Endothelial cell of umbilical vein (primary cell): Measurements from ENCODE around the gene EEA1. TPM values are rescaled to one million over a fixed set of nuclear protein-coding genes. Genes with fewer than 3 reads are reported as not detected.

ENCODE experiments used
- BruUV-seq: library from RNA; stranded (reverse); fragments of 400-500 nt; replicated peaks from 2 replicates; lab custom pipeline; 2021; lab: Mats Ljungman, UMichigan
- CTCF ChIA-PET: fragments of 300-600, 350-600 bp; sonication (Branson Sonifier 250); formaldehyde crosslinking; loops from one replicate; lab custom pipeline; 2021; ENCODE audit warnings: antibody characterized with exemption, inconsistent platforms; lab: Charles Lee
- POLR2A ChIA-PET: fragments of 300-600, 350-600 bp; sonication (Branson Sonifier 250); formaldehyde crosslinking; loops from one replicate; lab custom pipeline; 2021; ENCODE audit warnings: antibody characterized with exemption, inconsistent platforms; lab: Charles Lee
- DNase-seq: peaks from one replicate; pipeline ENCODE4 v3.0.0-alpha.2; 2011; ENCODE audit warnings: low read depth, low spot score
- FAIRE-seq: peaks from 2 replicates; lab custom pipeline; 2011; peaks lifted over from hg19 to GRCh38; lab: Jason Lieb, UNC
- H2AFZ ChIP-seq: 2 replicates; pipeline ENCODE4 v1.6.0; 2012; ENCODE audit warnings: low read depth, low read length, control low read depth, inconsistent platforms
- H3K27ac ChIP-seq: 2 replicates; pipeline ENCODE4 v1.5.1; 2011; ENCODE audit warnings: low read depth, mild to moderate bottlenecking, control low read depth, low read length, moderate library complexity; ENCODE audit not compliant: insufficient read depth
- H3K27me3 ChIP-seq, 2 experiments: 2 replicates each; pipeline versions ENCODE4 v1.6.0 to v1.6.1; 2011; ENCODE audit warnings: low read length in 2 of 2, mixed read lengths in 1 of 2; ENCODE audit not compliant: control insufficient read depth in 2 of 2, insufficient read depth in 2 of 2
- H3K36me3 ChIP-seq, 2 experiments: 2 replicates in 1 of 2; 3 replicates in 1 of 2; pipeline ENCODE4 v1.5.1; 2011; ENCODE audit warnings: low read length in 2 of 2, mild to moderate bottlenecking in 1 of 2, moderate library complexity in 1 of 2; ENCODE audit not compliant: control insufficient read depth in 2 of 2, insufficient read depth in 2 of 2; ENCODE audit errors: extremely low read depth in 1 of 2
- H3K4me1 ChIP-seq: 3 replicates; pipeline ENCODE4 v1.5.1; 2011; ENCODE audit warnings: mild to moderate bottlenecking, low read length; ENCODE audit not compliant: control insufficient read depth, insufficient read depth; ENCODE audit errors: extremely low read depth
- H3K4me2 ChIP-seq: 2 replicates; pipeline ENCODE4 v1.6.1; 2011; ENCODE audit warnings: low read length, control low read depth, mixed read lengths; ENCODE audit not compliant: insufficient read depth
- H3K4me3 ChIP-seq, 3 experiments: fragments of 200-600 bp in 1 of 3; sonication (generic), shearing (Covaris generic) in 1 of 3; replicated peaks in 1 of 3; 2 replicates each; pipeline ENCODE4 v1.5.1; 2011 to 2016; ENCODE audit warnings: control low read depth in 3 of 3, low read length in 3 of 3, mild to moderate bottlenecking in 2 of 3, inconsistent platforms in 1 of 3, low read depth in 1 of 3, moderate library complexity in 1 of 3; ENCODE audit not compliant: insufficient read depth in 1 of 3
- H3K79me2 ChIP-seq: 2 replicates; pipeline ENCODE4 v1.6.0; 2012; ENCODE audit warnings: low read length, inconsistent platforms; ENCODE audit not compliant: control insufficient read depth, insufficient read depth
- H3K9ac ChIP-seq: replicated peaks from 2 replicates; pipeline ENCODE3; 2011; ENCODE audit warnings: low read length, control low read depth; ENCODE audit not compliant: insufficient read depth; ENCODE audit errors: extremely low read depth
- H3K9me1 ChIP-seq: replicated peaks from 3 replicates; pipeline ENCODE4 v1.6.0; 2011; ENCODE audit warnings: mild to moderate bottlenecking, low read length; ENCODE audit not compliant: control insufficient read depth, insufficient read depth; ENCODE audit errors: extremely low read depth
- H3K9me3 ChIP-seq: replicated peaks from 2 replicates; pipeline ENCODE4 v1.5.1; 2012; ENCODE audit warnings: low read length, inconsistent platforms; ENCODE audit not compliant: control insufficient read depth, insufficient read depth
- H4K20me1 ChIP-seq: replicated peaks from 2 replicates; pipeline ENCODE3; 2011; ENCODE audit warnings: mild to moderate bottlenecking, low read length; ENCODE audit not compliant: control insufficient read depth, insufficient read depth; ENCODE audit errors: extremely low read depth
- CTCF ChIP-seq, 2 donors: IDR thresholded peaks; 1 replicate in 1 of 2; 2 replicates in 1 of 2; pipeline ENCODE4 v1.5.1; 2011; ENCODE audit warnings: low read length in 2 of 2, mild to moderate bottlenecking in 2 of 2, moderate library complexity in 2 of 2, control low read depth in 1 of 2, inconsistent platforms in 1 of 2, low read depth in 1 of 2; ENCODE audit not compliant: insufficient read depth in 1 of 2; ENCODE audit errors: extremely low read depth in 1 of 2
- EZH2 ChIP-seq: IDR thresholded peaks from 2 replicates; pipeline ENCODE4 v1.6.1; 2012; ENCODE audit warnings: borderline replicate concordance, low read depth, mild to moderate bottlenecking, moderate library complexity, low read length, inconsistent platforms; ENCODE audit not compliant: severe bottlenecking
- FOS ChIP-seq: IDR thresholded peaks from 2 replicates; pipeline ENCODE4 v1.6.1; 2011; ENCODE audit warnings: mild to moderate bottlenecking, low read length, moderate library complexity, borderline replicate concordance; ENCODE audit not compliant: insufficient read depth
- GATA2 ChIP-seq: IDR thresholded peaks from 2 replicates; pipeline ENCODE4 v1.7.0; 2011; ENCODE audit warnings: low read depth, mild to moderate bottlenecking, moderate library complexity, mixed read lengths, low read length; ENCODE audit not compliant: insufficient read length, insufficient read depth
- JUN ChIP-seq: IDR thresholded peaks from 2 replicates; pipeline ENCODE4 v1.6.1; 2011; ENCODE audit warnings: borderline replicate concordance, low read depth; ENCODE audit not compliant: insufficient read length, insufficient read depth
- MAX ChIP-seq: IDR thresholded peaks from 2 replicates; pipeline ENCODE4 v1.6.1; 2011; ENCODE audit not compliant: insufficient read depth, insufficient read length
- MYC ChIP-seq: IDR thresholded peaks from one replicate; pipeline ENCODE4 v1.6.1; 2011; ENCODE audit warnings: mild to moderate bottlenecking, low read depth, low read length
- POLR2A ChIP-seq: IDR thresholded peaks from 2 replicates; pipeline ENCODE4 v1.6.1; 2012; ENCODE audit warnings: low read depth, mild to moderate bottlenecking, control low read depth, low read length
- POLR2AphosphoS5 ChIP-seq: IDR thresholded peaks from 2 replicates; pipeline ENCODE4 v1.6.1; 2012; ENCODE audit warnings: low read depth, mild to moderate bottlenecking, control low read depth, low read length, moderate library complexity; ENCODE audit not compliant: insufficient read depth
- dilution Hi-C: fragments of 300-500 bp; cut with MboI; formaldehyde crosslinking; loops from one replicate; pipeline ENCODE4 v1.15.0; 2019; ENCODE audit warnings: low sequenced_read_pairs; ENCODE audit not compliant: extremely low pct_ligation_motif_present
- intact Hi-C: fragments of 100-400 bp; cut with micrococcal nuclease; formaldehyde crosslinking; loops from one replicate; pipeline ENCODE4 v1.10.0; 2022
- polyA plus RNA-seq, 4 experiments: library from polyadenylated mRNA; depleted of rRNA in 3 of 4; stranded (reverse) in 3 of 4; unstranded in 1 of 4; fragments of >200 nt; gene quantifications; 2 replicates each; pipeline versions ENCODE4 v1.2.1 to v1.2.3, GENCODE V29; 2011 to 2012; ENCODE audit warnings: missing spikeins in 1 of 4
- total RNA-seq: library from RNA; stranded (reverse); gene quantifications from 2 replicates; pipeline ENCODE4 v1.2.3, GENCODE V29; 2021

The EEA1 gene
- total and polyA plus RNA-seq, 2 donors (not counting 3 experiments of a cell fraction or from before 2014, with no cell fraction given) = 2.6 to 38.8 TPM

GRCh38 chr12:92740411-92740810 is 188.7 kb downstream of the EEA1 start:
- BruUV-seq = no TSS peak
- Histone ChIP-seq H3K4me3 (no peak overlapping the region), H3K9me1 (no peaks in the 10 kb centered on the region), H3K4me1 (peaks cover 10% of the 10 kb centered on the region), H3K9ac (no peak overlapping the region), H3K27ac (no peak overlapping the region), H3K79me2 (no peaks in the 10 kb centered on the region), H3K36me3 (no peaks in the 10 kb centered on the region), H2AFZ (no peak overlapping the region), H3K9me3 (no peaks in the 10 kb centered on the region), H3K27me3 (peaks cover 0 to 1% of the 10 kb centered on the region in 2 experiments), H4K20me1 (no peaks in the 10 kb centered on the region), H3K4me2 (no peak overlapping the region)
- DNase-seq (no peak), FAIRE-seq (no peak)
- dilution Hi-C loops (no loop called here), intact Hi-C loops (loop anchor here (10.0 kb wide), 1 partner anchor 184 kb away; the partner anchor contains the start of gene EEA1)
- CTCF ChIA-PET = no interaction called here
- TF ChIP-seq POLR2A (no peak), EZH2 (no peak), MYC (no peak), MAX (no peak), GATA2 (no peak), CTCF (IDR thresholded peaks at IDR 0.05; ENCODE audit: extremely low read depth in 1 of 2, insufficient read depth in 1 of 2, low read depth in 1 of 2, low read length in 2 of 2) (no peak), JUN (no peak), POLR2AphosphoS5 (no peak), FOS (no peak)
- POLR2A ChIA-PET = no interaction called here
